GM19193 (cell line): Measurements from ENCODE around the gene CDCA3.

Experiments
- POLR2A ChIP-seq: IDR thresholded peaks from 4 replicates; pipeline ENCODE4 v1.6.1; 2011; ENCODE audit not compliant: insufficient read depth, insufficient read length; ENCODE audit errors: extremely low read depth

The CDCA3 gene

DNA sequence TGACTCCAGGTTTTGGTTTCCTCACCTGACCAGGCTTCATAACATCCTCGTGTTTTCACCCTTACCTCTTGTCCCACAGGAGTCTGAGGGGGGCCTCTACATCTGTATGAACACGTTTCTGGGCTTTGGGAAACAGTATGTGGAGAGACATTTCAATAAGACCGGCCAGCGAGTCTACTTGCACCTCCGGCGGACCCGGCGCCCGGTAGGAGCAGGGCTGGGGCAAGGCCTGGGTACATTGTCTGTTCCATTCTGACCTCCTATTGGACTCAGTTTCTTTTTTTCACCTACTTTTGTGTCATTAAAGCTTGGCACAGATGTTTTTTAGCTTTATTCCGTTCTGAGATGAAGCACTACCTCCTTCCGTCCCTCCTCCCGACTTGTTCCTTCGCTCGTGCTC is 4.2 kb upstream of the CDCA3 start:
- TF ChIP-seq POLR2A, result no peak

DNA sequence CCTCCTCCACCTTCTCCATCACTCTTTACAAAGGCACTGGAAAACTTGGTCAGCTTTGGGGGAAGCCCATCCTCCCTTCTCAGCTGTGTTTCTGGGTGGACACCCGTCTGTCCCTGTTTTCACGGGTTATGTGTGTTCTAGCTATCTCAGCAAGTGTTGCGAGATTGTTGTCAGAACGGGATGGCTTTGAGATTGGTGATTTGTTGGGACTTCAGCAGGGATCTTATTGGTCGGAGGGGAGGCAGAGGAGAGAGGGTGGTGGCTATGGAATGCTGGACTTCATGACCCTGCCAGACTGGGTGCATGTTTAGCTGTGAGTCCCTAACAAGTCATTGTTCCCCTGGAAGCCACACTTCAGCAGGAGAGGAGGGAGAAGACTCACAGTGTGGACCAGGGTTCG is 3.0 kb upstream of the CDCA3 start:
- no peak for TF ChIP-seq POLR2A

- no peak for TF ChIP-seq POLR2A
Measured at GRCh38 chr12:6853626-6854025, 2.5 kb upstream of the CDCA3 start.

- TF ChIP-seq POLR2A, result no peak
Measured at GRCh38 chr12:6852651-6853354, 1.7 kb upstream of the CDCA3 start.

GRCh38 chr12:6851921-6852650 is 1.0 kb upstream of the CDCA3 start, which contains the start of gene USP5:
USP5 (plus strand) TSS chr12:6852150; CDS start chr12:6852180, 30 bp downstream.
- peak; percentile 86 for TF ChIP-seq POLR2A

DNA sequence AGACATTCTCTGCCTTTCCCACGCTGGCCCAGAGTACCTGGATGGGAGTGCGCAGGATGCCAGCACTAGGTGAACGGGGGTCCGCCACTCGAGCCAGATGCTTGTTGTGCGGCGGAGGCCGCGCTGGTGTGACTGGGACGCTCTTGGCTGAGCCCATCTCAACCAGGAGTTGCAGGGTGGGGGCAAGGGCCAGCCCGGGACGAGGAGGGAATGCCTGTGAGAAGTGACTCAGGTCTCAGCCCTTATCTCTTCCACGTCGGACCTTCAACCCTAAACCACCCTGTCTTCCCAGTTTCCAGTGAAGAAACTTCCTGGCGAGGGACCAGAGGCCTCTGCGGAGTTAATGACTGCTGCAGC is 312 bp downstream of the CDCA3 start:
- TF ChIP-seq POLR2A, result no peak

GRCh38 chr12:6849976-6850560 is 1.0 kb downstream of the CDCA3 start:
- TF ChIP-seq POLR2A, result no peak

DNA sequence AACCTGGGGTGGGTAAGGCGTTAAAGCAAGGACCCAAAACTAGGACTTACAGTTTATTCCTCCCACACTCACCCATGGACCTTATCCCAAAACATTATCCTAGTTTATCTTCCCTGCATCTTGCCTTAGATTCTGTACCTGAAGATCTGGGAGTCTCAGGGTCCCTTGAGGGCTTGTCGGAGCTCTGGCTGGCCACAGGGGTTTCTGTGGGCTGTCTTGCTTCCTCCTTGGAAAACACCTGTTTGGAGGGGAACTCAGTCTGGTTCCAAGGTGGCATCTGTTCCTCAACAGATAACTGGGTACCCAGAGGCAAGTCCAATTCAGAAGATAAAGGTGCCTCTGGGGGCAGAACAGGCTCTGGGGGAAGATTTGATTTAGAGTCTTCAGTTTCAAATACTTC is 1.7 kb downstream of the CDCA3 start:
- TF ChIP-seq POLR2A, result no peak

DNA sequence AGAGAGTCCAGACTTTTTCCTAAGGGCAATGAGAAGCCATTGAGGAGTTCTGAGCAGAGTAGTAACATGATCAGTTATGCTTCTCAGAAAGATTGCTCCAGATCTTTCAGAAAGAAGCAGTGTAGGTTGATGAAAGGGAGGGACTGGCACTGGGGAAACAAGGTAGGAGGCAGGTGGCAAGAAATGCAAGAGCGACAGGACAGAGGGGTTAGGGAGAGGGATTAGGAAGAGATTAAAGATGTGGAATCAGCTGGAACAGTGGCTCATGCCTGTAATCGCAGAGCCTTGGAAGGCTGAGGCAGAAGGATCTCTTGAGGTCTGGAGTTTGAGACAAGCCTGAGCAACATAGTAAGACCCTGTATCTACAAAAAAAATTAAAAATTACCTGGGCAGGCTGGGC is 3.4 kb downstream of the CDCA3 start:
- TF ChIP-seq POLR2A, result no peak

DNA sequence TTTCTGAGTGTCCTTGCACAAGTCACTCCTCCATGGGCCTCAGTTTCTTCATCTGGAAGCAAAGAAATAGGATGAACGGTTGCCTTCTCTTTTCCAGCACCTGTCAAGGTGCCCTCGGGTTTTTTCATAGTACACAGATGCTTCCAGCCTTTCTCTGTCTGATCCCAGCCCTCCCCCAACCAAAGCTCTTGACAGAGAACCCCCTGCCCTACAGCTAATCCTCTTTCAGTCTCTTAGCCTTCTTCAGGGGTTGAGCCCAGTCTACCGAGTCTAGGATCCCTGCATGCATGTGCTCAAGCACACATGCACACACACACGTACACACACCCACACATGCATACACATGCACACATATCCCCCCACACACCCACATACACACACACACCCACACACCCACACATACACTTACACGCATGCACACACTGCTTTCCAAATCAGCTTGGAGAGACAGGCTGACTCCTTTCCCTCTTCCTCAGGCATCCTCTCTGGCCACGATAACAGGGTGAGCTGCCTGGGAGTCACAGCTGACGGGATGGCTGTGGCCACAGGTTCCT is 4.7 kb downstream of the CDCA3 start:
- TF ChIP-seq POLR2A, result no peak

- TF ChIP-seq POLR2A, result no peak
Measured at GRCh38 chr12:6845395-6845794, 5.7 kb downstream of the CDCA3 start.

- no peak for TF ChIP-seq POLR2A
Measured at GRCh38 chr12:6843118-6843902, 7.8 kb downstream of the CDCA3 start.

DNA sequence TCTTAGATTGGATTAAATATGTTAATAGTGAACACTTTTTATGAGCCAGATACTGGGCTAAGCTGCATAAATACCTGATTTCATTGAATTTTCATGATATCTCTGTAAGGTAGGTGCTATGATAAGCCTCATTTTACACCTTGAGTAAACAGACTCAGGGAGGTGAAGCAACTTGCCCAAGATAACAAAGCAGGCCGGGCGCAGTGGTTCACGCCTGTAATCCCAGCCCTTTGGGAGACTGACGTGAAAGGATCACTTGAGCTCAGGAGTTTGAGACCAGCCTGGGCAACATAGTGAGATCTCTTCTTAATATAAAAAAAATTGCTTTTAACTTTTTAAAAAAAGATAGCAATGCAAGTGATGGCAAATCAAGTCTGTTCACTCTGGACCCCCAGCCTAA is 9.0 kb downstream of the CDCA3 start:
- TF ChIP-seq POLR2A, result no peak

DNA sequence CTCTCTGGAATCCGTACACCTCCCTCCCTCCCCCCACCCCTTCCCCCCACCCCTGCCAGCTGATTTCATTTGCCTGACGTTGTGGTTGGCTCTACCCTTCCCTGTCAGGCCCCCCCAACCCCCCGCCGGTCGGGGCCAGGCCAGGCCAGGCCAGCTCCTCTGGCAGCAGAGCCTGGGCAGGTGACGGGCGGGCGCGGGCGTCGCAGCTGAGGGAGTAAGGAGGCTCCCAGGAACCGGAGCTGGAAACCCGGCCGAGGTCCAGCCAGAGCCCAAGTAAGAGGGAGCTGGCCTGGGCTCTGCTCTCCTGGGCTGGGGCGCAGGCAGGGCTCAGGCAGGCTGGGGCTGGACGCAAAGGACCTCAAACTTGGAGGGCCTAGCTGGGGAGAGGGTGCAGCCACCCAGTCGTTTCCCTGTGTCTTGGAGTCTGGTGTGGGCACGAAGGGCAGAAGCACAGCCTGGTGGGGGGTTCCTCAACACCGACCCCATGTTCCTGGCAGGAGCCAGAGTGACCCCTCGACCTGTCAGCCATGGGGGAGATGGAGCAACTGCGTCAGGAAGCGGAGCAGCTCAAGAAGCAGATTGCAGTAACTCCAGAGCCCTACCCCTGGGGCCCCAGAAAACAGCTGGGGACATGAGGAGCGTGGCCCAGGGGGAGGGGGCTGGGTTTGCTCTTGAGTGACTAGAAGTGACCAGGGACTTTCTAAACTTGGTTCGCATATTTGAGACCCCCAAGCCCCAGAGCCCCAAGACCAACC is 10.1 kb downstream of the CDCA3 start, which contains the start of gene GNB3:
GNB3 (plus strand) TSS at position 165 of the 755 bp plus-strand sequence; CDS start at position 528, 363 bp downstream.
- TF ChIP-seq POLR2A, result no peak
